H1 (cell line): ENCODE measurements around the gene B9D2. TPM values are rescaled to one million over a fixed set of nuclear protein-coding genes. Genes with fewer than 3 reads are reported as not detected.

Source experiments
- BRCA1 ChIP-seq: IDR thresholded peaks from 2 replicates; pipeline ENCODE4 v1.6.1; 2012; ENCODE audit warnings: low read depth, low read length, improper control_type of control experiment
- CBX5 ChIP-seq: fragments of 300-800, 300-1000 bp; sonication (generic); IDR thresholded peaks from 2 replicates; pipeline ENCODE4 v1.7.1; 2016; ENCODE audit warnings: antibody characterized with exemption, low read length, low read depth
- CHD1 ChIP-seq: IDR thresholded peaks from 2 replicates; pipeline ENCODE4 v1.6.1; 2012; ENCODE audit warnings: low read depth, low read length, improper control_type of control experiment
- CHD2 ChIP-seq: IDR thresholded peaks from 2 replicates; pipeline ENCODE4 v1.6.1; 2012; ENCODE audit warnings: low read length, improper control_type of control experiment
- CTBP2 ChIP-seq: IDR thresholded peaks from 2 replicates; pipeline ENCODE4 v1.7.0; 2011; ENCODE audit warnings: borderline replicate concordance, mild to moderate bottlenecking, moderate library complexity, mixed read lengths, low read length; ENCODE audit not compliant: insufficient read depth, insufficient read length
- CTCF ChIP-seq, 3 experiments: IDR thresholded peaks; 1 replicate in 2 of 3; 2 replicates in 1 of 3; pipeline versions ENCODE4 v1.5.1 to v1.6.1; 2011; ENCODE audit warnings: low read length in 3 of 3, mild to moderate bottlenecking in 3 of 3, inconsistent platforms in 2 of 3, low read depth in 1 of 3, moderate library complexity in 1 of 3; ENCODE audit not compliant: insufficient read depth in 1 of 3; ENCODE audit errors: control extremely low read depth in 1 of 3
- EGR1 ChIP-seq: IDR thresholded peaks from 2 replicates; pipeline ENCODE4 v1.6.1; 2011; ENCODE audit warnings: low read depth, low read length, borderline replicate concordance
- FOSL1 ChIP-seq: IDR thresholded peaks from 2 replicates; pipeline ENCODE4 v1.6.1; 2011; ENCODE audit warnings: mild to moderate bottlenecking, low read depth, low read length, moderate library complexity; ENCODE audit not compliant: insufficient read depth
- GABPA ChIP-seq: IDR thresholded peaks from 2 replicates; pipeline ENCODE4 v1.6.1; 2011; ENCODE audit warnings: mild to moderate bottlenecking, low read length, moderate library complexity, borderline replicate concordance; ENCODE audit not compliant: insufficient read depth
- KDM1A ChIP-seq: fragments of 200-600, 300-600 bp; sonication (generic); IDR thresholded peaks from 2 replicates; pipeline ENCODE4 v1.7.1; 2016; ENCODE audit warnings: mild to moderate bottlenecking, low read length, borderline replicate concordance
- KDM4A ChIP-seq: IDR thresholded peaks from one replicate; pipeline ENCODE4 v1.7.1; 2012; ENCODE audit warnings: low read depth, mild to moderate bottlenecking, moderate library complexity, low read length, inconsistent platforms; ENCODE audit not compliant: severe bottlenecking
- KDM5A ChIP-seq: fragments of 200-600 bp; IDR thresholded peaks from 2 replicates; pipeline ENCODE4 v1.7.1; 2012; ENCODE audit warnings: mild to moderate bottlenecking, low read length, inconsistent platforms, mixed read lengths
- MAX ChIP-seq: IDR thresholded peaks from 2 replicates; pipeline ENCODE4 v1.6.1; 2012; ENCODE audit warnings: inconsistent platforms
- POLR2AphosphoS5 ChIP-seq: IDR thresholded peaks from 2 replicates; pipeline ENCODE4 v1.6.1; 2011; ENCODE audit warnings: low read depth, low read length
- RNF2 ChIP-seq: fragments of 200-900, 300-1000 bp; sonication (generic); IDR thresholded peaks from 2 replicates; pipeline ENCODE4 v1.7.1; 2016; ENCODE audit warnings: borderline replicate concordance, low read depth, mild to moderate bottlenecking, antibody characterized with exemption, low read length; ENCODE audit not compliant: poor library complexity, severe bottlenecking; ENCODE audit errors: missing control alignments
- TAF1 ChIP-seq: IDR thresholded peaks from 2 replicates; pipeline ENCODE4 v1.6.1; 2011; ENCODE audit warnings: mild to moderate bottlenecking, low read depth, low read length
- TBP ChIP-seq: IDR thresholded peaks from 2 replicates; pipeline ENCODE4 v1.6.1; 2011; ENCODE audit warnings: low read depth, low read length, improper control_type of control experiment
- USF2 ChIP-seq: IDR thresholded peaks from 2 replicates; pipeline ENCODE4 v1.6.1; 2011; ENCODE audit warnings: low read length, improper control_type of control experiment
- ZNF274 ChIP-seq: IDR thresholded peaks from 2 replicates; pipeline ENCODE4 v1.7.0; 2012; ENCODE audit warnings: low read length, borderline replicate concordance; ENCODE audit errors: extremely low read depth
- polyA plus RNA-seq, 7 experiments: library from polyadenylated mRNA; depleted of rRNA in 3 of 7; stranded (reverse) in 5 of 7; unstranded in 2 of 7; fragments of >200 nt in 5 of 7; fragments of 200-250 nt in 2 of 7; gene quantifications; 1 replicate in 5 of 7; 2 replicates in 1 of 7; 4 replicates in 1 of 7; pipeline versions ENCODE4 v1.2.1 to v1.2.3, GENCODE V29; 2011 to 2013; ENCODE audit warnings: missing spikeins in 2 of 7, mixed read lengths in 2 of 7
- total RNA-seq: library from RNA; stranded (reverse); fragmentation: NEBNext Ultra II Directional; extraction: Animal tissue kit (Norgen Biotek cat#: 25700); gene quantifications from 2 replicates; pipeline ENCODE4 v1.2.1, GENCODE V29; 2021

Gene B9D2
- total and polyA plus RNA-seq, 2 of the 8 experiments (the other 6 are each of a cell fraction or from before 2014, with no cell fraction given): 4.9 to 6.3 TPM

GRCh38 chr19:41310033-41310831 is 53.7 kb downstream of the B9D2 start, which contains the start of gene CCDC97 (continued):
- TF ChIP-seq MAX (no peak; the same call in none of the 2 replicates), GABPA (peak; percentile 91), USF2 (0 out of 2 replicates have a peak, but pooled peaks have one; percentile 23), CTCF (IDR thresholded peaks at IDR 0.05; ENCODE audit: control extremely low read depth in 1 of 3, insufficient read depth in 1 of 3, low read depth in 1 of 3, low read length in 3 of 3) (no peak), TAF1 (peak; percentile 83), KDM1A (no peak), CHD2 (peak; percentile 48; the same call in 1 of the 2 replicates), KDM4A (peak; percentile 88), EGR1 (peak; percentile 53; the same call in 1 of the 2 replicates), TBP (peak; percentile 82), ZNF274 (no peak), CTBP2 (no peak), POLR2AphosphoS5 (peak; percentile 87), CBX5 (no peak), CHD1 (no peak), RNF2 (no peak), KDM5A (peak; percentile 84), BRCA1 (no peak), FOSL1 (no peak)
